Measurements from ENCODE around the gene ESRRA.
A peak's percentile ranks its signal among the peaks of the same experiment; 100 is the strongest.

Gene ESRRA

DNA sequence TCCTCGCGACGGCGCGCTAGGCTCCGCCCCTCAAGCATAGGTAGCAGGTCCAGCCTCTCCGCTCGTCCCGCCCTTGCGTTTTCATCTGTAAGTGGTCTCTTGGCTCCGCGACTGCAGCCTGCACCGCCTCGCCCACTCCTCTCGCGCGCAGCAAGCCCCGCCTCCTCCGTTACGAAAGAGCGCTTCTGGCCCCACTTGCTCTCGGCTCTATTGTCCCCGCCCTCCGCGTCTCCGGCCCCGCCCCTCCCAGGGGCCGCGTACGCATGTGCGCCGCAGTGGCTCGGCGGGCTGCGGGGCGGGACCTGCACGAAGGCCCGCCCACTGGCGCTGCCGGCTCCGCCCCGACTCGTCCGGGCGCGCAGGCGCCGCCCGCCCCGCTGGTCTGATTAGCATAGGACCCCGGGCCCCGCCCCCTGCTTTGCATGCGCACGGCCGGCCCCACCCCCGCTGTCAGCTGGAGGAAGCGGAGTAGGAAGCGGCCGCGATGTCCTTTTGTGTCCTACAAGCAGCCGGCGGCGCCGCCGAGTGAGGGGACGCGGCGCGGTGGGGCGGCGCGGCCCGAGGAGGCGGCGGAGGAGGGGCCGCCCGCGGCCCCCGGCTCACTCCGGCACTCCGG, at the start of gene ESRRA:
Gene ESRRA, plus strand, starts transcription at position 450 of the 616 bp plus-strand sequence. CDS start 1,656 bp downstream, outside the sequence.
- DNase-seq: peak; percentile 99 to 100 (median 100)

DNA sequence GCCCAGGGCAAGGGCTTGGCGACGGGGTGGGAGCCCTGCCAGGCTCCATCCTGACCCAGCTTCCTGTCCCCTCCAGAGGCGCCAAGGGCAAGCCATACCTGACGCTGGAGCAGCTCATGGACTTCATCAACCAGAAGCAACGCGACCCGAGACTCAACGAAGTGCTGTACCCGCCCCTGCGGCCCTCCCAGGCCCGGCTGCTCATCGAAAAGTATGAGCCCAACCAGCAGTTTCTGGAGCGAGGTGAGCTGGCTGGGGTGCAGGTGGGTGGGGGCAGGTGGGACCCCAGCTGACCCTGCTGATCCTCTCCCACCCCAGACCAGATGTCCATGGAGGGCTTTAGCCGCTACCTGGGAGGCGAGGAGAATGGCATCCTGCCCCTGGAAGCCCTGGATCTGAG, 49.0 kb upstream of the ESRRA start:
- no peak for DNase-seq

DNA sequence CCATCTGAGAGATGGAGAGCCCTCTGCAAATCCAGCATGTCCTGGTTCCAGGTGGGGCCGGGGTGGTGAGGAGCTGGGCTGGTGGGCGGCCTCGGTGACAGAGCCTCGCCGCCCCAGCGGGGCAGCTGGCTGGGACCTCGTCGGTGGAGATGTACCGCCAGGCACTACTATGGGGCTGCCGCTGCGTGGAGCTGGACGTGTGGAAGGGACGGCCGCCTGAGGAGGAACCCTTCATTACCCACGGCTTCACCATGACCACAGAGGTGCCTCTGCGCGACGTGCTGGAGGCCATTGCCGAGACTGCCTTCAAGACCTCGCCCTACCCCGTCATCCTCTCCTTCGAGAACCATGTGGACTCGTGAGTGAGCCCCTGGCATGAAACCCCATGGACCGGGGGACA, 47.0 kb upstream of the ESRRA start:
- DNase-seq: no peak

DNA sequence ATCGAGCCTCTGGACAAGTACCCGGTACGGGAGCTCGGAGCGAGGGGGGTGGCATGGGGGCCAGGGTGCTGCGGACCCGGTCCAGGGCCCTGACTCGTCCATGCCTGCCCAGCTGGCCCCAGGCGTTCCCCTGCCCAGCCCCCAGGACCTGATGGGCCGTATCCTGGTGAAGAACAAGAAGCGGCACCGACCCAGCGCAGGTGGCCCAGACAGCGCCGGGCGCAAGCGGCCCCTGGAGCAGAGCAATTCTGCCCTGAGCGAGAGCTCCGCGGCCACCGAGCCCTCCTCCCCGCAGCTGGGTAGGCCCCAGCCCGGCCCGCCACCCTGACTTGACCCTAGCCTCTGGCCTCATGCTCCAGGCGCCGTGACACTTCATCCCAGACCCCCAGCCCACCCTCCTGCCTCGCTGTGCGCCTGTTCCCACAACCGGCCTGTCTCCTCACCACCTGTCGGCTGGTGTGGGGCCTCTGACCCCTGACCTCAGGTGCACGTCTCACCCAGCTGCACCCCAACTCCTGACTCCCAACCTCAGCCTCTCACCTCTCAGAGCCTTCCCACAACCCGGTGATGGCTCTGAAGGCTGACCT, 46.3 kb upstream of the ESRRA start:
- DNase-seq: no peak

DNA sequence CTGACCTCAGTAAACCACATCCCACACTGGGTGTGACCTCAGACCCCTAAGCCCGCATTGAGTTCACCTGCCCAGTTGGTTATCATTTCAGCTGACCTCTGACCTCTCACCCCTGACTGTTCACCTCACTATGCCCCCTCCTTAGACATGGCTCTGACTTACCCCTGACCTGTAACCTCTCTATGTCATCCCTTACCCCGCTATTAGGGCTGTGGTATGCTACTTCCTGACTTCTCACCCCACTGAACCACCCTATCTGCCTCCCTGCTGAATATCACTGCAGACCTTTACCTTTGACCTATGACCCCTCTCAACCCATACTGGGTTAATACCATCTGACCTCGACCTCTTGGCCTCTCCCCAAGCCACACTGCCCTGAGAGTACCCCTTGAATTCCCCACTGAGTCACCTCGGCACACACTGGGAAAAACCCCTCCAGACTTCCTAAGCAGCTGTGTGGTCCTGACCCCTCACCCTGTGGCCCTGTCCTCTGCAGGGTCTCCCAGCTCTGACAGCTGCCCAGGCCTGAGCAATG, 45.7 kb upstream of the ESRRA start:
- DNase-seq: no peak

DNA sequence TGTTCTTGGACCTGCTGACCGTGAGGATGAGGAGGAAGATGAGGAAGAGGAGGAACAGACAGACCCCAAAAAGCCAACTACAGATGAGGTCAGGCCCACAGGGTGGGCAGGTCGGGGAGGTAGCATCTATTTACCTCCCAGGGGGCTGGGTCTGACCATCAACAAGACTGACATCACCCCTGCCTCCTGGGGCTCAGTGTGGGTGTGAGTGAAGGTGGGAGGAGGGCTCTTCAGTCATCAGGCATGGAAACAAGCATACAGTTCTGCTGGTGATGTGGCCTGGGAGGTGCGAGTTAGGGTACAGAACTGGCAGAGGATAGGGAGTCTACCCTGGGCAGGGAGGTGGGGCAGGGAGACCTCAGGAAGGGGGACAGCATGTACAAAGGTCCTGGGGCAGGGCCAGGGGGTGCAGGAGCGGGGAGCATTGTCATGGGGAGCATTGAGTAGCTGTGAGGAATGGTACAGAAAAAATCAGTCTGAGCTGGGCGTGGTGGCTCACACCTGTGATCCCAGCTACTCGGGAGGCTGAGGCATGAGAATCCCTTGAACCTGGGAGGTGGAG, 45.1 kb upstream of the ESRRA start:
- no peak for DNase-seq

DNA sequence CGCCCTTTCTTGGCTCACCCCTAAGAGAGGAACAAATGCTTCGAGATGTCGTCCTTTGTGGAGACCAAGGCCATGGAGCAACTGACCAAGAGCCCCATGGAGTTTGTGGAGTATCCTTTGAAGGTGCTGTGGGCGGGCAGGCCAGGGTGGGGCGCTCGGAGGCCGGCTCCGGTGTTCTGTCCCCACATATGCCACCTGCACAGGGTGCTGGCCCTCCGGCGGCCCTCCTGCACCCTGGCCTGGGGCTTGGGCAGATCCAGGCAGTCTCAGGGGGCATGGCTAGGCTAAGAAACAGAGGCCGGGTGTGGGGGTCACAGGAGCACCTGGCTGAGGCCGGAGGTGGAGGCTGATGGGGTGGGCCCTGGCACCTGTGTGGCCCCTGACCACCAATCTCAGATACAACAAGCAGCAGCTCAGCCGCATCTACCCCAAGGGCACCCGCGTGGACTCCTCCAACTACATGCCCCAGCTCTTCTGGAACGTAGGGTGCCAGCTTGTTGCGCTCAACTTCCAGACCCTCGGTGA, 43.7 kb upstream of the ESRRA start:
- no peak for DNase-seq

DNA sequence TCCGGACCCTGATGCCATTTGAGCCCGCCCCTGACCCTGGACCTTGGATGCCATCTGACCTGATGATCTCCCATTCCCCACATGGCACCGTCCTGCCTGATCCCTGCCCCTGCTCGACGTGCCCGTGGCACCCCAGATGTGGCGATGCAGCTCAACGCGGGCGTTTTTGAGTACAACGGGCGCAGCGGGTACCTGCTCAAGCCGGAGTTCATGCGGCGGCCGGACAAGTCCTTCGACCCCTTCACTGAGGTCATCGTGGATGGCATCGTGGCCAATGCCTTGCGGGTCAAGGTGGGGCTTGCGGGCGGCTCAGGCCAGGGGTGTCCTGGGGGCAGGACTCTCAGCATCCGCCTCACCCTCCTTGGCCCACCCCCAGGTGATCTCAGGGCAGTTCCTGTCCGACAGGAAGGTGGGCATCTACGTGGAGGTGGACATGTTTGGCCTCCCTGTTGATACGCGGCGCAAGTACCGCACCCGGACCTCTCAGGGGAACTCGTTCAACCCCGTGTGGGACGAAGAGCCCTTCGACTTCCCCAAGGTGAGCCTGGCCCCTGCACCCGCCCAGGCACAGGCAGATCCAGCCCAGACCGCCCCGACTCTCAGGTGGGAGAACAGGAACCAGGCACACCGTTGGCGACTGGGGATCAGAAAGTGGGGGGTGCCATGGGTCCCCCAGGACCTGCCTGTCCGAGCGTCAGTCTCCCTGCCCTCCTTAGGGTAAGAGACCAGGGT, 42.9 kb upstream of the ESRRA start:
- DNase-seq: no peak

DNA sequence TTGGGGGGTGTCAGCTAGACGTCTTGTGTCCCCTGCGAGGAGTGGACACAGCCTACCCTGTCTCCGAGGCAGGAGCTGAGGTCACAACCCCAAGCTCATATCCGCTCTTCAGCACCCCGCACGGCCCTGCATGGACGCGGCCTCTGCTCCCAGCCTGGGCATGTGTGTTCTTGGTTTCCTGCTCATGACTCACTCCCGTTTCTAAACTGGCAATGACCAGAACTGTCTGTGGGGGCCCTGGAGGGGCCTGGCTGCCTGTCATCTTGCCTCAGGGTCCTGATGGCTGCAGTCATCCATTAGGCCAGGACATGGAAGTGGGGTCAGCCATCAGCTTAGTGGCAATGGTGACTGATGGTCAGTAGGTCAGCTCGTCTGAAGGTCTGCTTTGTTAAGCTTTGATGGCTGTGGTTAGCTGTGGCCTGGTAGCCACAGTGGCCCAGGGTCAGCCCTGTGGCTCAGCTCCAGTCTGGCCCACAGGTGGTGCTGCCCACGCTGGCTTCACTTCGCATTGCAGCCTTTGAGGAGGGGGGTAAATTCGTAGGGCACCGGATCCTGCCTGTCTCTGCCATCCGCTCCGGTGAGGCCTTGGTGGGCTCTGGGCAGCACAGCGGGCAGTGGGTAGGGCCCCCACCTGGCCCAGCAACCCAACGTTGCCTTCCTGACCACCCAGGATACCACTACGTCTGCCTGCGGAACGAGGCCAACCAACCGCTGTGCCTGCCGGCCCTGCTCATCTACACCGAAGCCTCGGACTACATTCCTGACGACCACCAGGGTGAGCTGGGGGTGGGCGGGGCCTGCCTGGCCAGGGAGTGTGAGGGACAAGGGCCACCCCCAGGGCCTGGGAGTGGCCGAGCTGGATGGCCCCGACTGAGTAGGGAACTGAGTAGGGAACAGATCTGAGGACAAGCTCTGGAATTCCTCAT, 42.0 kb upstream of the ESRRA start:
- DNase-seq: no peak

DNA sequence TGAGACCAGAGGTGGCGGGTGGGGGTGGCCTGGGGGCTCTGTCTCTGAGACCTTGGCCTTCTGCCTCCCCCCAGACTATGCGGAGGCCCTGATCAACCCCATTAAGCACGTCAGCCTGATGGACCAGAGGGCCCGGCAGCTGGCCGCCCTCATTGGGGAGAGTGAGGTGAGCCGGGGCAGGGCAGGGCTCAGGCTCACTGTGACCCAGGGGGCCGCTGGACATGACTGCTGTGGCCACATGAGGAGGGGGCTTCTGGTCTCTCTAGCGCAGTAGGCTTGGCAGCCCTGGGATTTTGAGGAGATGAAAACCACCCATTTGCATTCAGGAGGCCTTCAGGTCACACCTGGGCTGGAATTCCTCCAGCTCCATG, 41.4 kb upstream of the ESRRA start:
- DNase-seq: no peak

DNA sequence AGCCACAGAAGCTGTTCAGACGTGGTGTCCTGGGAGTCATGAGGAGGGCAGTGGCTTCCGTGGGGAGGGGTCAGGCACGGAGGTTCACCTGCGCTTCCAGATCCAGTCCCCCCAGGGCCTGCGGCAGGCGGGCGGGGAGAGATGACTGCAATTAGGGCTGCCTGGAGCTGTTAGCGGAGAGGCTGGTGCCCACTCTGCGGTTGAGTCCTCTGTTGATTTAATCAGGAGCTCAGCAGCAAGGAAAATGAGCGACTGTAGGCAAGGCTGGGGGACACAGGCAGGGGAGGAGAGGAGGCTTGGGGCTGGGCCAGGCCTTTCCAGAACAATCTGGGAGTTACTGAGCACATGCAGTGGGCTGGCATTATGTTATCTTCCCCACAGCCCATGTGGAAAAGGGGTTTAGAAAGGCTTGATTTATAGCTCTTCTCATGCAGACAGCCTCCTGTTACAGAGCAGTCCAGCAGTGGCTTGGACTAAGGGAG, 40.9 kb upstream of the ESRRA start:
- peak in 2 of 3 experiments; percentile 49 to 72 for DNase-seq

DNA sequence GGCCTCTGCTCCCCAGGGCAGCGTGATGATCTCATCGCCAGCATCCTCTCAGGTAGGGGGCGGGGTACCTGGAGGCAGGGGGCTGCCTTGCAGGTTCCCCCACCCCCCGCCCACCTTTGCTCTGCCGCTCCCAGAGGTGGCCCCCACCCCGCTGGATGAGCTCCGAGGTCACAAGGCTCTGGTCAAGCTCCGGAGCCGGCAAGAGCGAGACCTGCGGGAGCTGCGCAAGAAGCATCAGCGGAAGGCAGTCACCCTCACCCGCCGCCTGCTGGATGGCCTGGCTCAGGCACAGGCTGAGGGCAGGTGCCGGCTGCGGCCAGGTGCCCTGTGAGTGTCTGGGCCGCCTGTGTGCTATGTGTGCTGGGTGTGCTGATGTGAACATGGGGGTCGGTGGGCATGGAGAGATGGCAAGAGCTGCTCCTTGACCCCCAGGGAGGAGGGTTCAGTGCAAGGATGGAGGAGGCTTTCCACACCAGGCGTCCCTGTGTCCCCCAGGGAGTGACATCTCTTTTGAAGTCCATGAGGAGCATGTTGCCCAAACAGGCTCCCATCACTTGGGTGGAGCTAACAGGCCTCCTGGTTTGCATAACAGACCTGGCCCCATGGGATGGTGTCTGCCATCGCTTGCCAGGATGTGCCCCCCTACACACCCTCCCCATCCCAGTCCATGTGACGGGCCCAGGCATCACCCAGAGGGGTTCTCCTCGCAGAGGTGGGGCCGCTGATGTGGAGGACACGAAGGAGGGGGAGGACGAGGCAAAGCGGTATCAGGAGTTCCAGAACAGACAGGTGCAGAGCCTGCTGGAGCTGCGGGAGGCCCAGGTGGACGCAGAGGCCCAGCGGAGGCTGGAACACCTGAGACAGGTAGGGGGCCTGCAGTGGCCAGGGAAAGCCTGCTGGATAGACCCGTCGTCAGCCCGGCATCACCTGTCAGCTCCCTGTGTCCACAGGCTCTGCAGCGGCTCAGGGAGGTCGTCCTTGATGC, 39.9 kb upstream of the ESRRA start:
- DNase-seq: peak in 2 of 3 experiments; percentile 27 to 61

DNA sequence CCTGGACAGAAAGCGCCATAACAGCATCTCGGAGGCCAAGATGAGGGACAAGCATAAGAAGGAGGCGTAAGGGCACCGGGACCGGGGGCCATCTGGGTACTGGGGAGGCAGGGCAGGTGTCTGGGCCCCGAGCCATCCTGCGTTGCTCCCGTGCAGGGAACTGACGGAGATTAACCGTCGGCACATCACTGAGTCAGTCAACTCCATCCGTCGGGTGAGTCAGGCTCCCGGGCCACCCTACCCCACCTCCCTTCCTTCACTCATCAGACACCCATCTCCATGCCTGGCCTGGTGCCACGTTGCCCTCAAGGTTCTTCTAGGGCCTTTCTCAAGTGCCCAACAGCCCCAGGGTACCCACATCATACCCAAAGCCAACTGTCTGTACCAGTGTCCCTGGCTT, 39.0 kb upstream of the ESRRA start:
- DNase-seq: no peak

DNA sequence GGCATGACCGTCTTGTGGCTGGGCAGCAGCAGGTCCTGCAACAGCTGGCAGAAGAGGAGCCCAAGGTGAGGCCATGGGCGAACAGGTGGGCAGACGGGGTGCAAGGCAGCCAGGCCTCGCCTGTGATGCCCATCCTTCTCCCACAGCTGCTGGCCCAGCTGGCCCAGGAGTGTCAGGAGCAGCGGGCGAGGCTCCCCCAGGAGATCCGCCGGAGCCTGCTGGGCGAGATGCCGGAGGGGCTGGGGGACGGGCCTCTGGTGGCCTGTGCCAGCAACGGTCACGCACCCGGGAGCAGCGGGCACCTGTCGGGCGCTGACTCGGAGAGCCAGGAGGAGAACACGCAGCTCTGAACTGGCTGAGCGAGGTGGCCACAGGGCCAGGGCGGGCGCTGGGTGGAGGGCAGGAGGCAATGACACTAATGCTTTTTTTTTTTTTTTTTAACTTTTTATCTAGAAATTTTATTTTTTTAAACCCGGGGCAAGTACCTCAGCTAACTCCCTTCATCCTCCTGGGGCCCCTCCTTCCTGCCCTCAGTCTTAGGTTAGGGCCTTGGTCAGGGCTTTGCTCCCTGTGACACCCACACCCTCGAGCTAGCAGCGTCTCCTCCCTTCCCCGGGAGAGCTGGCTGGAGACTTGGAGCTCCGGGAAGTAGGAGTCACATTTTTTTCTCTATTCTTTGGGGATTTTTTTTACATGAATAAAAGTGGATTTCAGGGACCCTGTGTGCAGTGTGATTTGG, 37.9 kb upstream of the ESRRA start:
- peak in 2 of 3 experiments; percentile 27 to 55 for DNase-seq

DNA sequence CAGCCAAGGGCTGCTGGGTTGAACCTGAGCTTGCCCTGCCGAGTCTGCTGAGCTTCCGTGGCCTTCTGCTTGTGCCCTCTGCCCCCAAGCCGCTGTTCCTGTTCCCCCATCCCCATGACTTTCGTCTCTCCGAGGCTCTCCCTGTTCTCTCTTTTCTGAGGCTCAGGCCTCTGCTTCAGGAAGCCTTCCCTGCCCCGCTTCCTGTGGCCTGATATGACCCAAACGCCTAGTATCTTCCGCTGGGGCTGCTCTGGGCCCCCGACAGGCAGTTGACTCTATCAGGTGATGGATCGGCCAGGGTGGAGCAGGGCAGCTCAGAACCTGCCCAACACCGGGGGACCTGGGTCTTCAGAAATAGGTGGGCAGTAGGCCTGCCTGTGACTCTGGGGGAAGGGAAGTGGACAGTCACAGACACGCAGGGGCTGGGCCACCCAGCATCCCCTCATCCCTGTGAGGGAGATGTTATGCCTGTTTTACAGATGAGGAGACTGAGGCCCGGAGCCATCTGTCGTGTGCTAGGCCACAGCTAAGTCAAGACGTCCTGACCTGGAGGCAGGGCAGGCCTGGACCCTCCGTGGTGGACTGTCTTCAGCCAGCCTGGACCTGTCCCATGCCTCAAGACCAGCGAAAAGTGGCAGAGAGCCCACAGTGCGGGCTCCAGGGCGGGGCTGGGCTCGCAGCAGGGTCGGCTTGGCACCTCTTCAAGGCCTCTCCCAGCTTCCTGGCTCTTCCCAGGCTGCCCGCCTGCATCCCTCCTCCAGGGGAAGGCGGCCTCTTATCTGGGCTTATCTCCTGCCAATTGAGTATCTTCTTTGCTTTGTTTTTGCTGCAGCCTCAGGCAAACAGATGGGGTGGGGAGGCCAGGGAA, 37.1 kb upstream of the ESRRA start:
- DNase-seq: peak in 1 of 3 experiments; percentile 31

DNA sequence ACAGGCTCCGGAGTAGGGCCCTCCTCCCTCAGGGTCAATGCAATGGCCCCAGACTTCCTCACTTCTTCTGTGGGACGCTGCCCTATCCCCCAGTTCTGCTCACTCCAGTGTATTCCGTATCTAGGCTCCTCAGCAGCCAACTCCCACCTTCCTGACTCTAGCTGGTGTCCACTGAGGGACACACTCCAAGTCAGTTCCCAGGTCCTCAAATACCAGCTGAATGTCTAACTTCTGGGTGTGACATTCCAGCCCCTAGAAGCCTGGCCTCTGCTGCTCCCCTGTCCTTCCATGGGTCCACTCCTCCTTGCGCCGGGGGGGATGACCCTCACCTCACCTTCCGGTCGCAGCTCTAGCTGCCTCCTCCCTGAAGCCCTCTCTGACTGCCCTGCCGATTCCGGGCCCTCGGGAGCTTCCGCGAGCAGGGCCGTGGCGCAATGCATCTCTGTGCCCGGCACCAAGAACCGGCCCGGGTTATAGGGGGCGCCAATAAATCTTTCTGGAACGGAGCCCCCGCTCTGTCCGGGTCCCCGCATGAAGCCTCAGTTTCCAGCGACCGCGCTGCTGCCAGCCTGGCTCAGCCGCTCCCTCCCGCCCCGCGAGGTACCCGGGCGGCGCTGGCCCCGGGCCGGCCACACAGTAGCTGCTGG, 36.3 kb upstream of the ESRRA start:
- DNase-seq: peak in 1 of 3 experiments; percentile 63

DNA sequence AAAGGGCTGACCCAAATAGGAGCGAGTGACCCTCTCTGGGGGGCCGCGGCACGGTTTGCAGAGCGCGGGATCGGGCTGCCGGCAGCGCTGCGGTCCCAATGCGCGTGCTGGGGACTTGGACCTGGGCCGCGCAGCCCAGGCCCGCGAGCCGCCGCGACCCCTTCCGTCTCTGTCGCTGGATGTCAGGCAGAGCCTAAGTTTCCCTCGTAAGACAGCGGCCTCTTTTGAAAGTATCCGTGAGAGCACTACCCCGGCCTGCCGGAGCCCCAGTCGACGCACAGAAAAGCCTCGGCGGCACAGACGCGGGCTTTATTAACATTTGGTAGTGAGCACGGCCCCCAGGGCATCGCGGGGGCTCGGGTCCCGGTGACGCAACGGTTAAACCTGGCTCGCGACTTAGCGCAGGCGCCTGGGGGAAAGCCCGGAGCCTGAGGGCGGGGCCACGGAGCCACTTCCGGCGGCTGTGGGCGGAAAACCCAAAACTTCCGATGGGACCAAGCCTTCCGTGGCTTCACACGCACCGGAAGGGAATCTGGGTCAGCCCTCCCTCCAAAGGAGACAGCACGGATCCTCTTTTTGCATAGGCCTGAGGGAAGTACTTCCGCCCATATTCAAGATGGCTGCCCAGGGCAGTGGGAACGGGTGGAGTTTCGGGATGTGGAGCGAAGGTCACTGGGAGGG, 35.6 kb upstream of the ESRRA start:
- peak; percentile 99 to 100 (median 100) for DNase-seq
